Right ventricle myocardium superior (tissue), 1 donor: ENCODE measurements around the gene TRIM34. TPM values are rescaled to one million over a fixed set of nuclear protein-coding genes. Genes with fewer than 3 reads are reported as not detected.
A peak's percentile ranks its signal among the peaks of the same experiment; 100 is the strongest.
"Not testable (repeated sequence)": the region's sequence is repeated elsewhere in the genome, so short reads cannot be mapped to it uniquely, and the experiment has no call there.

ENCODE experiments used
- ATAC-seq: fragments of 200-7000 bp; cut with Tn5 transposase; one replicate; pipeline ENCODE4 v1.9.1; 2020; ENCODE audit warnings: mild to moderate bottlenecking; ENCODE audit not compliant: poor library complexity
- DNase-seq: peaks from one replicate; pipeline ENCODE4 v3.0.0-alpha.2; 2020
- intact Hi-C: fragments of 100-400 bp; cut with DNase I; formaldehyde crosslinking; loops from one replicate; pipeline ENCODE4 v1.11.2; 2022
- total RNA-seq: library from RNA; stranded (reverse); fragmentation: NEBNext Ultra II Directional; extraction: Animal tissue kit (Norgen Biotek cat#: 25700); gene quantifications from one replicate; pipeline ENCODE4 v1.2.1, GENCODE V29; 2021
- donor health status: DM: no; HTN: yes; CAD: no; lungs with severe emphysema.

TRIM34 gene
- total RNA-seq, 1 donor from 2014 or later, result 1.6 TPM

GRCh38 chr11:5674391-5674790, 49.6 kb downstream of the TRIM34 start:
- no peak for ATAC-seq
- DNase-seq, result no peak
- intact Hi-C loops, result no loop called here

GRCh38 chr11:5679811-5680210, 55.0 kb downstream of the TRIM34 start:
- intact Hi-C loops, result no loop called here
- DNase-seq, result no peak
- ATAC-seq, result no peak

GRCh38 chr11:5682890-5683441, 58.2 kb downstream of the TRIM34 start:
- DNase-seq, ATAC-seq, intact Hi-C loops: not testable (repeated sequence)

GRCh38 chr11:5683620-5684019, 58.8 kb downstream of the TRIM34 start:
- ATAC-seq, DNase-seq, intact Hi-C loops: not testable (repeated sequence)

GRCh38 chr11:5684036-5684645, 59.3 kb downstream of the TRIM34 start:
- ATAC-seq (peak; percentile 14), DNase-seq (no peak)
- intact Hi-C loops, result no loop called here

- DNase-seq (peak; percentile 90), ATAC-seq (peak; percentile 98)
- intact Hi-C loops, result no loop called here
Measured at GRCh38 chr11:5684646-5685362, 60.0 kb downstream of the TRIM34 start, which contains the start of gene TRIM5. Gene TRIM5, minus strand, starts transcription at chr11:5685074. Its CDS starts 4,897 bp downstream, at chr11:5680177.

GRCh38 chr11:5686426-5686825, 61.6 kb downstream of the TRIM34 start:
- intact Hi-C loops, result no loop called here
- DNase-seq, result no peak
- ATAC-seq, result no peak

- intact Hi-C loops, result no loop called here
- no peak for DNase-seq
- ATAC-seq, result no peak
Measured at GRCh38 chr11:5688482-5688881, 63.7 kb downstream of the TRIM34 start.

GRCh38 chr11:5689551-5689983, 64.8 kb downstream of the TRIM34 start, which contains the start of gene TRIM22:
Gene TRIM22, plus strand, starts transcription at chr11:5689790. Its CDS starts 6,443 bp downstream, at chr11:5696233.
- no peak for DNase-seq
- peak; percentile 79 for ATAC-seq
- intact Hi-C loops, result no loop called here

GRCh38 chr11:5690216-5690615, 65.4 kb downstream of the TRIM34 start:
- no peak for DNase-seq
- ATAC-seq, result peak; percentile 86
- intact Hi-C loops, result no loop called here

GRCh38 chr11:5690736-5691135, 65.9 kb downstream of the TRIM34 start:
- intact Hi-C loops, result no loop called here
- DNase-seq, result no peak

GRCh38 chr11:5691238-5691963, 66.6 kb downstream of the TRIM34 start:
- ATAC-seq, intact Hi-C loops, DNase-seq: not testable (repeated sequence)

More at GRCh38 chr11:5690736-5691135, 65.9 kb downstream of the TRIM34 start:
- ATAC-seq, result peak; percentile 44

- intact Hi-C loops, result no loop called here
- no peak for DNase-seq
- ATAC-seq, result no peak
Measured at GRCh38 chr11:5691964-5692361, 67.2 kb downstream of the TRIM34 start.

Other genes starting within 250 kb of the TRIM34 start
- gene OR51M1, start 241.2 kb upstream of the TRIM34 start, total RNA-seq, result not detected
- not detected for gene OR51Q1, start 202.9 kb upstream of the TRIM34 start, total RNA-seq
- gene OR51I1, start 183.5 kb upstream of the TRIM34 start, total RNA-seq, result not detected
- gene OR51I2, start 175.7 kb upstream of the TRIM34 start, total RNA-seq, result not detected
- not detected for gene OR52D1, start 136.3 kb upstream of the TRIM34 start, total RNA-seq
- gene UBQLN3, start 115.0 kb upstream of the TRIM34 start, total RNA-seq, result not detected
- not detected for gene UBQLNL, start 108.3 kb upstream of the TRIM34 start, total RNA-seq
- not detected for gene OR52H1, start 76.5 kb upstream of the TRIM34 start, total RNA-seq
- gene OR52B6, start 44.1 kb upstream of the TRIM34 start, total RNA-seq, result not detected
- 0.91 TPM for gene TRIM6, start 28.4 kb upstream of the TRIM34 start, total RNA-seq
- gene TRIM5, start 60.1 kb downstream of the TRIM34 start, total RNA-seq, result 8.1 TPM
- 18.2 TPM for gene TRIM22, start 64.8 kb downstream of the TRIM34 start, total RNA-seq
- not detected for gene OR56B1, start 111.4 kb downstream of the TRIM34 start, total RNA-seq
- gene OR52N4, start 129.2 kb downstream of the TRIM34 start, total RNA-seq, result not detected
- not detected for gene OR52N5, start 158.4 kb downstream of the TRIM34 start, total RNA-seq
- gene OR52N1, start 166.3 kb downstream of the TRIM34 start, total RNA-seq, result not detected
- not detected for gene OR52N2, start 183.9 kb downstream of the TRIM34 start, total RNA-seq
- gene OR52E6, start 216.9 kb downstream of the TRIM34 start, total RNA-seq, result not detected
- not detected for gene OR52E8, start 232.7 kb downstream of the TRIM34 start, total RNA-seq